HCT116 (cell line): Measurements from ENCODE around the gene PXN. TPM values are rescaled to one million over a fixed set of nuclear protein-coding genes. Genes with fewer than 3 reads are reported as not detected.

Experiments used
- ATAC-seq: fragments of 200-7000 bp; cut with Tn5 transposase; 2 replicates; pipeline ENCODE4 v1.9.1; 2020; ENCODE audit warnings: mild to moderate bottlenecking, moderate library complexity
- BruUV-seq: library from RNA; stranded (reverse); fragments of 400-500 nt; replicated peaks from 2 replicates; lab custom pipeline; 2021; lab: Mats Ljungman, UMichigan
- CTCF ChIA-PET: fragments of 300-600 bp; sonication (Branson Sonifier 250); formaldehyde crosslinking; loops from one replicate; lab custom pipeline; 2021; ENCODE audit warnings: antibody characterized with exemption; lab: Charles Lee
- POLR2A ChIA-PET: fragments of 300-600, 350-600 bp; sonication (Branson Sonifier 250); formaldehyde crosslinking; loops from one replicate; lab custom pipeline; 2021; ENCODE audit warnings: antibody characterized with exemption; lab: Charles Lee
- RAD21 ChIA-PET, 2 experiments: fragments of 300-600 bp; sonication (Branson Sonifier 250); formaldehyde crosslinking; loops; one replicate each; lab custom pipeline; 2023; ENCODE audit warnings: low total read pairs in 2 of 2; ENCODE audit not compliant: uncharacterized antibody in 2 of 2, unreplicated experiment in 2 of 2, low non-redundant PET in 1 of 2; lab: Charles Lee
- DNase-seq: peaks from one replicate; pipeline ENCODE4 v3.0.0-alpha.2; 2010; ENCODE audit warnings: low read depth, low spot score
- H2AFZ ChIP-seq: fragments of 200-600 bp; shearing (Covaris generic), sonication (generic); 2 replicates; pipeline ENCODE4 v1.6.1; 2017; ENCODE audit warnings: low read depth, mixed run types, mixed read lengths, antibody characterized with exemption, low read length; ENCODE audit not compliant: poor library complexity, severe bottlenecking
- H3K27ac ChIP-seq: 2 replicates; pipeline ENCODE4 v1.5.1; 2012; ENCODE audit warnings: low read depth, low read length
- H3K27me3 ChIP-seq: fragments of 200-600 bp; sonication (generic); 2 replicates; pipeline ENCODE4 v1.6.1; 2016; ENCODE audit warnings: mixed run types, low read length, mixed read lengths; ENCODE audit not compliant: insufficient read depth
- H3K36me3 ChIP-seq, 2 experiments: fragments of 200-500 bp in 1 of 2; fragments of 200-600 bp in 1 of 2; sonication (Bioruptor generic) in 1 of 2; sonication (generic) in 1 of 2; 2 replicates each; pipeline versions ENCODE4 v1.5.1 to v1.6.1; 2014 to 2016; ENCODE audit warnings: low read length in 2 of 2, inconsistent platforms in 1 of 2, mixed read lengths in 1 of 2, mixed run types in 1 of 2; ENCODE audit not compliant: insufficient read depth in 2 of 2, control insufficient read depth in 1 of 2
- H3K4me1 ChIP-seq, 2 experiments: fragments of 200-600 bp in 1 of 2; sonication (generic) in 1 of 2; 2 replicates each; pipeline versions ENCODE4 v1.5.1 to v1.6.1; 2012 to 2017; ENCODE audit warnings: low read length in 2 of 2, inconsistent platforms in 1 of 2, mild to moderate bottlenecking in 1 of 2, mixed read lengths in 1 of 2, mixed run types in 1 of 2, moderate library complexity in 1 of 2; ENCODE audit not compliant: insufficient read depth in 2 of 2, control insufficient read depth in 1 of 2
- H3K4me2 ChIP-seq: fragments of 200-600 bp; sonication (generic); 2 replicates; pipeline ENCODE4 v1.6.1; 2017; ENCODE audit warnings: mixed run types, low read length, mixed read lengths
- H3K4me3 ChIP-seq, 2 experiments: fragments of 200-600 bp in 1 of 2; sonication (generic) in 1 of 2; replicated peaks in 1 of 2; 2 replicates each; pipeline ENCODE4 v1.5.1; 2011 to 2016; ENCODE audit warnings: low read length in 2 of 2, control low read depth in 1 of 2, low read depth in 1 of 2, mild to moderate bottlenecking in 1 of 2, mixed read lengths in 1 of 2, mixed run types in 1 of 2
- H3K79me2 ChIP-seq: fragments of 200-600 bp; sonication (generic); 2 replicates; pipeline ENCODE4 v1.6.1; 2017; ENCODE audit warnings: mild to moderate bottlenecking, mixed run types, low read length, moderate library complexity, mixed read lengths; ENCODE audit not compliant: insufficient read depth
- H3K9ac ChIP-seq: fragments of 200-600 bp; sonication (generic); 2 replicates; pipeline ENCODE4 v1.6.1; 2016; ENCODE audit warnings: low read length, mixed read lengths
- H3K9me2 ChIP-seq: fragments of 200-600 bp; sonication (generic), shearing (Covaris generic); 2 replicates; pipeline ENCODE4 v1.6.1; 2017; ENCODE audit warnings: mixed run types, mild to moderate bottlenecking, moderate library complexity; ENCODE audit not compliant: insufficient read depth
- H3K9me3 ChIP-seq, 2 experiments: fragments of 200-500 bp in 1 of 2; fragments of 200-600 bp in 1 of 2; sonication (Bioruptor generic) in 1 of 2; sonication (generic) in 1 of 2; 2 replicates each; pipeline ENCODE4 v1.6.1; 2014 to 2017; ENCODE audit warnings: low read length in 2 of 2, mixed read lengths in 2 of 2, inconsistent platforms in 1 of 2, low read depth in 1 of 2, mild to moderate bottlenecking in 1 of 2, mixed run types in 1 of 2, moderate library complexity in 1 of 2; ENCODE audit not compliant: control insufficient read depth in 1 of 2, insufficient read depth in 1 of 2
- H4K20me1 ChIP-seq: fragments of 200-600 bp; sonication (generic), shearing (Covaris generic); 2 replicates; pipeline ENCODE4 v1.6.1; 2017; ENCODE audit warnings: mixed run types, mild to moderate bottlenecking, moderate library complexity; ENCODE audit not compliant: insufficient read depth
- ATF3 ChIP-seq: IDR thresholded peaks from 2 replicates; pipeline ENCODE4 v1.6.1; 2012
- CBX3 ChIP-seq: IDR thresholded peaks from 2 replicates; pipeline ENCODE4 v1.6.1; 2012; ENCODE audit warnings: low read depth
- CEBPB ChIP-seq: IDR thresholded peaks from 2 replicates; pipeline ENCODE4 v1.6.1; 2012; ENCODE audit warnings: low read depth
- EGR1 ChIP-seq: IDR thresholded peaks from 2 replicates; pipeline ENCODE4 v1.6.1; 2012; ENCODE audit warnings: low read depth
- ELF1 ChIP-seq: IDR thresholded peaks from 2 replicates; pipeline ENCODE4 v1.6.1; 2012; ENCODE audit warnings: low read depth, borderline replicate concordance
- EZH2 ChIP-seq: fragments of 200-600 bp; sonication (generic); IDR thresholded peaks from 2 replicates; pipeline ENCODE4 v1.6.1; 2017; ENCODE audit warnings: antibody characterized with exemption, mixed run types
- EZH2phosphoT487 ChIP-seq: fragments of 200-600 bp; IDR thresholded peaks from 2 replicates; pipeline ENCODE4 v1.6.1; 2018; ENCODE audit warnings: antibody characterized with exemption, borderline replicate concordance
- FOSL1 ChIP-seq: IDR thresholded peaks from 2 replicates; pipeline ENCODE4 v1.6.1; 2012; ENCODE audit warnings: low read depth
- MAX ChIP-seq: IDR thresholded peaks from 2 replicates; pipeline ENCODE4 v1.6.1; 2012
- POLR2A ChIP-seq: IDR thresholded peaks from 2 replicates; pipeline ENCODE4 v1.7.0; 2011; ENCODE audit warnings: borderline replicate concordance; ENCODE audit not compliant: insufficient read depth, insufficient read length; ENCODE audit errors: extremely low read depth
- RAD21 ChIP-seq: IDR thresholded peaks from 2 replicates; pipeline ENCODE4 v1.6.1; 2012; ENCODE audit warnings: low read depth, mild to moderate bottlenecking
- REST ChIP-seq: IDR thresholded peaks from 2 replicates; pipeline ENCODE4 v1.6.1; 2012; ENCODE audit warnings: low read depth
- SIN3A ChIP-seq: IDR thresholded peaks from 2 replicates; pipeline ENCODE4 v1.6.1; 2012; ENCODE audit warnings: low read depth
- SP1 ChIP-seq: IDR thresholded peaks from 2 replicates; pipeline ENCODE4 v1.6.1; 2012; ENCODE audit warnings: low read depth
- SRF ChIP-seq: IDR thresholded peaks from 2 replicates; pipeline ENCODE4 v1.6.1; 2012; ENCODE audit warnings: low read depth
- TCF7L2 ChIP-seq: IDR thresholded peaks from 2 replicates; pipeline ENCODE4 v1.7.0; 2011; ENCODE audit warnings: borderline replicate concordance, inconsistent platforms; ENCODE audit not compliant: insufficient read depth, insufficient read length; ENCODE audit errors: extremely low read depth
- YY1 ChIP-seq: IDR thresholded peaks from 2 replicates; pipeline ENCODE4 v1.6.1; 2011; ENCODE audit warnings: low read length, low read depth, moderate library complexity, mild to moderate bottlenecking; ENCODE audit not compliant: insufficient replicate concordance; ENCODE audit errors: extremely low read depth
- ZBTB33 ChIP-seq: IDR thresholded peaks from 2 replicates; pipeline ENCODE4 v1.6.1; 2011; ENCODE audit warnings: mild to moderate bottlenecking, low read length, moderate library complexity; ENCODE audit not compliant: insufficient replicate concordance; ENCODE audit errors: extremely low read depth
- ZFX ChIP-seq: fragments of 450-650 bp; IDR thresholded peaks from 2 replicates; pipeline ENCODE4 v1.6.1; 2017
- ZNF274 ChIP-seq: fragments of 200-500 bp; sonication (Bioruptor generic); IDR thresholded peaks from 2 replicates; pipeline ENCODE4 v1.6.1; 2014; ENCODE audit warnings: mild to moderate bottlenecking, low read depth, low read length, inconsistent platforms
- intact Hi-C: fragments of 100-400 bp; cut with micrococcal nuclease; formaldehyde crosslinking; loops from 2 replicates; pipeline ENCODE4 v1.10.0; 2022
- total RNA-seq: library from RNA; stranded (reverse); gene quantifications from one replicate; pipeline ENCODE4 v1.2.1, GENCODE V29; 2021; ENCODE audit not compliant: unreplicated experiment

Gene PXN
- total RNA-seq, 1 experiment from 2014 or later = 211 TPM

GRCh38 chr12:120287491-120287890 is 22.0 kb upstream of the PXN start (continued):
- TF ChIP-seq EGR1 = no peak
- TF ChIP-seq RAD21 = no peak

GRCh38 chr12:120286768-120287490 is 21.4 kb upstream of the PXN start:
- no peak overlapping the region for H3K4me3 ChIP-seq
- peaks cover 13 to 35% of the 10 kb centered on the region in 2 experiments for H3K4me1 ChIP-seq
- intact Hi-C loops = no loop called here
- ChIA-PET CTCF (interaction anchor here (1.3 to 2.9 kb wide), 3 partner anchors 21 to 86 kb away, joined by 3 to 13 read pairs (median 3); partner anchors contain the start of genes PXN and RPLP0), POLR2A (interaction anchor here (0.6 to 2.1 kb wide), 5 partner anchors 20 to 86 kb away, joined by 3 to 12 read pairs (median 7); partner anchors contain the start of genes PXN and RPLP0), RAD21 (no interaction called here)
- no peak overlapping the region for H2AFZ ChIP-seq
- BruUV-seq = no TSS peak
- no peaks in the 10 kb centered on the region for H3K9me2 ChIP-seq
- ATAC-seq (no peak), DNase-seq (no peak)
- H3K27ac ChIP-seq = no peak overlapping the region
- no peaks in the 10 kb centered on the region for H3K9me3 ChIP-seq
- no peak overlapping the region for H3K9ac ChIP-seq
- no peaks in the 10 kb centered on the region for H3K79me2 ChIP-seq
- H3K4me2 ChIP-seq = peak overlapping the region; percentile 19
- H3K27me3 ChIP-seq = no peaks in the 10 kb centered on the region
- H3K36me3 ChIP-seq = no peaks in the 10 kb centered on the region
- H4K20me1 ChIP-seq = no peaks in the 10 kb centered on the region
- no peak for TF ChIP-seq SIN3A
- no peak for TF ChIP-seq POLR2A
- TF ChIP-seq ATF3 = no peak
- no peak for TF ChIP-seq EZH2
- no peak for TF ChIP-seq CBX3
- TF ChIP-seq FOSL1 = no peak
- no peak for TF ChIP-seq ELF1
- TF ChIP-seq REST = no peak
- TF ChIP-seq EZH2phosphoT487 = no peak
- TF ChIP-seq ZBTB33 = no peak
- TF ChIP-seq RAD21 = no peak
- TF ChIP-seq SP1 = no peak
- no peak for TF ChIP-seq ZNF274
- TF ChIP-seq CEBPB = no peak
- TF ChIP-seq YY1 = no peak
- TF ChIP-seq TCF7L2 = no peak
- TF ChIP-seq ZFX = no peak
- no peak for TF ChIP-seq SRF
- no peak for TF ChIP-seq MAX
